HEK293 (cell line): ENCODE measurements around the gene KLHL11.

ENCODE experiments used
- AEBP2 ChIP-seq: fragments of 450-650 bp; formaldehyde crosslinking; IDR thresholded peaks from 2 replicates; pipeline ENCODE4 v1.5.1; 2016; ENCODE audit warnings: missing biosample characterization, missing genetic modification characterization, borderline replicate concordance
- CTCF ChIP-seq: fragments of 450-650 bp; formaldehyde crosslinking; IDR thresholded peaks from 2 replicates; pipeline ENCODE4 v1.5.1; 2016; ENCODE audit warnings: missing biosample characterization, missing genetic modification characterization
- KLF1 ChIP-seq: fragments of 450-650 bp; formaldehyde crosslinking; IDR thresholded peaks from 2 replicates; pipeline ENCODE4 v1.5.1; 2016; ENCODE audit warnings: missing biosample characterization, missing genetic modification characterization
- KLF16 ChIP-seq: fragments of 450-650 bp; formaldehyde crosslinking; IDR thresholded peaks from 2 replicates; pipeline ENCODE4 v1.5.1; 2017; ENCODE audit warnings: missing biosample characterization, missing genetic modification characterization
- PATZ1 ChIP-seq: fragments of 450-650 bp; formaldehyde crosslinking; IDR thresholded peaks from 2 replicates; pipeline ENCODE4 v1.5.1; 2016; ENCODE audit warnings: missing biosample characterization, missing genetic modification characterization
- SCRT1 ChIP-seq: fragments of 450-650 bp; formaldehyde crosslinking; IDR thresholded peaks from 2 replicates; pipeline ENCODE4 v1.5.1; 2016; ENCODE audit warnings: missing biosample characterization, missing genetic modification characterization, borderline replicate concordance
- YY1 ChIP-seq: fragments of 450-650 bp; formaldehyde crosslinking; IDR thresholded peaks from 2 replicates; pipeline ENCODE4 v1.5.1; 2018; ENCODE audit warnings: missing biosample characterization, missing genetic modification characterization
- ZNF10 ChIP-seq: fragments of 450-650 bp; formaldehyde crosslinking; IDR thresholded peaks from 2 replicates; pipeline ENCODE4 v1.5.1; 2017; ENCODE audit warnings: missing biosample characterization, missing genetic modification characterization
- ZNF175 ChIP-seq: fragments of 450-650 bp; formaldehyde crosslinking; IDR thresholded peaks from 2 replicates; pipeline ENCODE4 v1.5.1; 2016; ENCODE audit warnings: missing biosample characterization, missing genetic modification characterization
- ZNF529 ChIP-seq: fragments of 450-650 bp; formaldehyde crosslinking; IDR thresholded peaks from 2 replicates; pipeline ENCODE4 v1.5.1; 2017; ENCODE audit warnings: missing genetic modification characterization, missing biosample characterization; ENCODE audit not compliant: insufficient replicate concordance
- TF ChIP-seq, protein P1 (sequence below): fragments of 450-650 bp; formaldehyde crosslinking; IDR thresholded peaks from 2 replicates; pipeline ENCODE4 v1.5.1; 2016; ENCODE audit warnings: missing biosample characterization, missing genetic modification characterization, low read depth

- no peak for TF ChIP-seq AEBP2 (tag by site-specific recombination)
- TF ChIP-seq CTCF (tag by site-specific recombination), result no peak
- TF ChIP-seq ZNF10 (tag by site-specific recombination), result no peak
- no peak for TF ChIP-seq YY1 (tag by site-specific recombination)
- TF ChIP-seq ZNF529 (tag by site-specific recombination), result no peak
- no peak for TF ChIP-seq SCRT1 (tag by site-specific recombination)
- TF ChIP-seq KLF16 (tag by site-specific recombination), result no peak
- TF ChIP-seq PATZ1 (tag by site-specific recombination), result no peak
- TF ChIP-seq KLF1 (tag by site-specific recombination), result no peak
- TF ChIP-seq, protein P1, sequence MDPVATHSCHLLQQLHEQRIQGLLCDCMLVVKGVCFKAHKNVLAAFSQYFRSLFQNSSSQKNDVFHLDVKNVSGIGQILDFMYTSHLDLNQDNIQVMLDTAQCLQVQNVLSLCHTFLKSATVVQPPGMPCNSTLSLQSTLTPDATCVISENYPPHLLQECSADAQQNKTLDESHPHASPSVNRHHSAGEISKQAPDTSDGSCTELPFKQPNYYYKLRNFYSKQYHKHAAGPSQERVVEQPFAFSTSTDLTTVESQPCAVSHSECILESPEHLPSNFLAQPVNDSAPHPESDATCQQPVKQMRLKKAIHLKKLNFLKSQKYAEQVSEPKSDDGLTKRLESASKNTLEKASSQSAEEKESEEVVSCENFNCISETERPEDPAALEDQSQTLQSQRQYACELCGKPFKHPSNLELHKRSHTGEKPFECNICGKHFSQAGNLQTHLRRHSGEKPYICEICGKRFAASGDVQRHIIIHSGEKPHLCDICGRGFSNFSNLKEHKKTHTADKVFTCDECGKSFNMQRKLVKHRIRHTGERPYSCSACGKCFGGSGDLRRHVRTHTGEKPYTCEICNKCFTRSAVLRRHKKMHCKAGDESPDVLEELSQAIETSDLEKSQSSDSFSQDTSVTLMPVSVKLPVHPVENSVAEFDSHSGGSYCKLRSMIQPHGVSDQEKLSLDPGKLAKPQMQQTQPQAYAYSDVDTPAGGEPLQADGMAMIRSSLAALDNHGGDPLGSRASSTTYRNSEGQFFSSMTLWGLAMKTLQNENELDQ, result no peak
- no peak for TF ChIP-seq ZNF175 (tag by site-specific recombination)
These were observed 30.4 kb upstream of the KLHL11 start for GRCh38 chr17:41895617-41896016.
